Measurements from ENCODE around the gene PHYHD1. TPM values are rescaled to one million over a fixed set of nuclear protein-coding genes. Genes with fewer than 3 reads are reported as not detected.

Gene PHYHD1
- total RNA-seq (2014; rRNA removed; shearing (Covaris generic)): not detected in 2 replicates

DNA sequence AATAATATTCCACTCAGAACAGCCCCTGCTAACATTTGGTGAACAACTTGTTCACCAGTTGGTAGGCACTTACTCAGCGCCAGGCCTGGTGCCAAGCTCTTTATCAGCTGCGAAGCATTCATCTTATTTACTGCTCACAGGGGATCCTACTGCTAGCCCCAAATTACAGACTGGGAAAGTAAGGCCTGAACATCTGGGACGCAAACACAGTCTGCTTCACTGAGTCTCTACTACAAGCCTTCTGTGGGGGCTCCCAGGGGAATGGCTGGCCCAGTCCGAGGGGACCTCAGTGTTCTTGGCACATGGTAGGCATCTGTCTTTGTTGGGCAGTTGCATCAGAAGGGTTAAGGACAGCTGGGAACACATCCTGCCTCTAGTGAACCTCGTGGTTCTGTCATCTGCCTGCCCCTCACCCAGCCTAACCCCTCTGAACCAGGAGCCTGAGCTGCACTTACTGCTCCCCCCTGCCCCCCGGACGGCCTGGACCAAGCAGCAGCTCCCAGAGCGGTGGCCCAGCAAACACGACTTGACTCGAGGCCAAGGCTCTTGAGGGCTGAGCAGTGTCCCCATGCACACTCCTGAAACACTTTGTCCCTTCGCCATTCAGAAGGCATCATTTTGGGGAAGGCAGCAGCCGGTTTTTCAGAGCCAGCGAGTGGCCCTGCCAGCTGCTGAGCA lies at the start of gene PHYHD1:
Gene PHYHD1 (plus strand): TSS at position 602 of the 678 bp plus-strand sequence. CDS start 1,342 bp downstream, outside the sequence.
- no peak for DNase-seq (ENCODE audit: low spot score)

DNA sequence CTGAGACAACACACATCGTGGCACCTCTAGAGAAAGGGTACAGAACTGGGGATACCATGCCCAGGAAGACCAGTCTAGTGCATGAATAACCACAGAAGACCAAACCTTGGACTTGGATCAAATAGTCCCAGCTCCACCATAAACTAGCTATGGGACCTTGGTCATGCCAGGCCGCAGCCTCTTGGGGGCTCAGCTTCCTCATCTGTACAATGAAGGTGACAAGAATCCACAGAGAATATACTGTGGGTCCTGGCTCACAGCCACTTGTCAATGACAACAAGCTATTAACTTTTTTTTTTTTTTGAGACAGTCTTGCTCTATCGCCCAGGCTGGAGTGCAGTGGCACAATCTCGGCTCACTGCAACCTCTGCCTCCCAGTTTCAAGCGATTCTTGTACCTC lies 42.9 kb upstream of the PHYHD1 start:
- DNase-seq (ENCODE audit: low spot score): peak; percentile 13

DNA sequence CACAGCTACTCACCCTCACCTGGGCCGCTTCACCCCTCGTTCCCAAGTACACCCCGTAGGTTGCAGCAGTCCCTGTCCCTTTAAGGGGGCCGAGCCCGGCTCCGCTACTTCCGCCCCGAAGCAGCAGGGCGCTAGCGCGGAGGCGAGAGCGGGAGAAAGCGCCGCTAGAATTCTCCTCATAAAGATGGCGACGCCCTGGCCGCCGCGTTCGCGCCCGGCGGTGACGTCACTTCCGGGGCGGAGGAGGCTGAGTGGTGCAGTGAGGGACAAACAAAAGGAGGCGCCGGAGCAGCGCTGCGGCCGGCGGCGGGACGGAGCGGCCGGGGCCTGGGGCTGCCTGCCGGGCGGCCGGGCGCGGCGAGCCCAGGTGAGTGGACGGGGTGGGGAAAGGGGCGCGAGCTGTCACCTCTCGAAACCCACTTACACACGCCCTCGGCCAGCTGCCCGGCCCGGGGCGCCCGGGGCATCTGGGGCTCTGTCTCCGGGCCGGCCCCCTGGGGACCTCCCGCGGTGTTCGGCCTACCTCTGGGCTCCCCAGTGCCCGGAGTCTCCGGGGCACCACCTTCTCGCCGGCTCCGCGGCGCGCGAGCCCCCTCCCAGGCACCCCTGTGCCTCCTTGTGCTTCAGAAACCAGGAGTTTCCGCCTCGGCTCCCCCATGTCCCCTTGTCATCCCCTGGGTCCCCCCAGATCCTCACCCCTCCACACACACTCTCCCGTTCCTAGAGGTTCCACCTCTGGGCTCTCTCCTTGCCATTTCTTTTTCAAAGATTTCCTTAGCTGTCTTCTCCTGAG lies 38.7 kb upstream of the PHYHD1 start, which contains the start of the genes KYAT1 and LRRC8A:
Gene KYAT1 (minus strand): TSS at position 67 of the 793 bp plus-strand sequence. CDS start 36,545 bp downstream, outside the sequence.
Gene LRRC8A (plus strand): TSS at position 250 of the 793 bp plus-strand sequence. CDS start 25,032 bp downstream, outside the sequence.
- DNase-seq (ENCODE audit: low spot score): peak; percentile 96

DNA sequence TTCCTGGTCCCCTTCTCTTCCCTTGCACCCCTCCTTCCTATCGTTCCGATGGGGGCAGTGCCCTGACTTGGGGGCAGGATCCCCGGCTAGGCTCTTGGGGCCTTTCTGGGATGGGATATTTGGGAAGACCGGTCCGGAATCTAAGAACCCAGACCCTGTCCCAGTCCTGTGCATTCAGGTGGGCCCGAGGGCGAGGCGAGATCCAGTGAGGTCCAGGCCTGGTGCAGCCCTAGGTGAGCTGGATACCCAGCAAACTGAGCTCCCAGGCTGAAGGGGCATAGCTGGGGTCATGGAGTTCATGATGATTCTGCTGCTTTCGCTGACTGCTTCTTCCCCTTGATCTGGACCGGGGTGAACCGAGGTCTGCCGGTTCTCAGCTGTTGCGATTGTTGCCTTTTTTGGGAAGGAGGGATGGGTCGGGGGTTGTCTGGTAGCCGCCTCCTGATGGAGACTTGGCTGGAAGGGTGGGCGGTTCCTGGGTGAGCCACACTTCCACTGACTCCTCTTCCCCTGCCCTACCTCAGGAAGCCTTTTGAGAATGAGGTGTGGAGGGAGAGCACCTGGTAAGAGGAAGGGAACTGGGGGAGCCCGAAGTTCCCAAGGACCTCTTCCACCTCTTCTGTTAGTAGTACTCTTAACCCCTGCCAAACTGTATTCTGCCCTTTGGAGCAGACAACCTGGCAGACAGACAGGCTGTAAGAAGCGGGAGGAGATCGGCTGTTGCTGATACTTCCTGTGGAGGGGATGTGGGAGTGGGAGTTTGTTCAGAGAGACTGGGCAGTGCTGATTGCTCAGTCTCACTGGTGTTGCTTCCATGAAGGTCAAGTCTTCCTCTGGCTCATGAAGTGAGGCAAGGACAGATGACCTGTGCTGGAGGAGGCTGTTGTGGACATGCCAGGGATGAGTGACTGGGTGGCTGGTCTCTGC lies 37.8 kb upstream of the PHYHD1 start:
- DNase-seq (ENCODE audit: low spot score): no peak

DNA sequence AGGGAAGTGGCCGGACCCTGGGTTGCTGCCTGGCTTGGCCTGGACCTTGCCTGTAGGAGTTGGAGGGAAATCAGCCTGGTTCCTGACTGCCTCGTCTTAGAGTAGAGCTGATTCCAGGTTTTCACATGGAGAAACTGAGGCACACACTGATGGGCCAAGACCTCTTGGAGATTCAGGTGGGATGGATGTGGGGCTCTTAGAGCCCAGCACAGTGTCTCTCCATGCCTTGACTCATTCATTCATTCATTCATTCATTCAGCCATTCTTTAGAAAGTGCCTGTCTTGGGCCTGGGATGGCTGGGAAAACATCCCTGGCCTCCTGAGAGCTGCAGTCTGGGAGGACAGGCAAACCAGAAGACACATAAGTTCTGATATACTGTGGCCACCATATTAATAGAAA lies 36.6 kb upstream of the PHYHD1 start:
- DNase-seq (ENCODE audit: low spot score): no peak

DNA sequence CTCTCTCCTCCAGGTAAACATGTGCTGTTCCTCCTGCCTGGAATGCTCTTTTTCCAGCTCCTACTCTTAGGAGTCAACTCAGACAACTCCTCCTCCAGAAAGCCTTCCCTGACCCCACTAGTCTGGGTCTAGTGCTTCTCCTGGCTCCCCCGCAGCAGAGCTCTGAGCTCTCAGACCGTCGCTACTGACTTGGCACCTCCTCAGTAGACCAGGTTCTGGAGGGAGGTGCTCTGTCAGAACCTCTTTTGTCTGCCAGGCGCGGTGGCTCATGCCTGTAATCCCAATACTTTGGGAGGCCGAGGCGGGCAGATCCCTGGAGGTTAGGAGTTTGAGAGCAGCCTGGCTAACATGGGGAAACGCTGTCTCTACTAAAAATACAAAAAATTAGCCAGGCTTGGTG lies 35.4 kb upstream of the PHYHD1 start:
- no peak for DNase-seq (ENCODE audit: low spot score)

DNA sequence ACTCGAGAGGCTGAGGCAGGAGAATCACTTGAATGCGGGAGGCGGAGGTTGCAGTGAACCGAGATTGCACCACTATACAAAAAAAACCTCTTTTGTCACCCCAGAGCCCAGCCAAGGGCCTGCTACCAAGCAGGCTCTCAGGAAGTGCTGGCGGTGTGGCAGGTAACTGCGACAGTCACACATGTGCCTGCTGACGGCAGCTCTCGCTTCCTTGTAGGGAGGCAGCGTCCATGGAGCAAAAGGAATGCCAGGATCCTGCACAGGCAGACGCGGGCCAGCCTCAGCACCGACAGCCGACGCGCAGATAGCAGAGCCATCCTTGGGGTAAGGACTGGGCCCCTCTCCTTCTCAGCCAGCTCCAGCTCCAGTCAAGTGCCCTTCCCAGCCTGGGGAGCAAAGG lies 35.0 kb upstream of the PHYHD1 start:
- no peak for DNase-seq (ENCODE audit: low spot score)

DNA sequence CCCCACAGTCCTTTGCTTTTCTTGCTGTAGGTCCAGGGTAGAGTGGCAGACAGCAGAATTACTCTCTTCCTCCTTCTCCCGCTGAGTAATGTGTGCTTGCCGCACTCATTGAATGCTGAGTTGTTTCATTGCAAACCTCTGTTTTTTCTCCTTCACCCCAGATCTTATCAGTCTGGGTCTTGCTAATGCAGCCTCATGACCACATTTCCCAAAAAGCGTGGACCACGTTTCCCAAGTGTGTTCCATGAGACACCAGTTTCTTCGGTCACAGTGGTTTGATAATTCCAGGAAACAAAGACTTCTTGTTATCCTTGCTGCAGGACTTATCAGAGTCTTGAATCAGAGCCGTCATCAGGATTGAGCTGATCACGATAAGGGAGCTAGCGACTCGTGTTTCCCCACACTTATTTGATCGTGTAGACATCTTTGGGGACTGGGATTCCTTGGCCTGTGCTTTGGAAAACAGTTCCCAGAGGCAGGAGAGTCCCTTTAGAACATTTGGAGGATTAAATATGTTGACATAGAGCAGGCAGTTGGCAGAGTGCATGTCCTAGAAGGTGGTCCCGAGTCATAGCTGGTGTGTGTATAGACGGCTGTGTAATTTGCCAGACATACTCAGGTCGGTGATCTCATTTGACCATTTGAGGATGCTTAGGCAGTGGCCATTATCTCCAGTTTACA lies 34.4 kb upstream of the PHYHD1 start:
- no peak for DNase-seq (ENCODE audit: low spot score)

DNA sequence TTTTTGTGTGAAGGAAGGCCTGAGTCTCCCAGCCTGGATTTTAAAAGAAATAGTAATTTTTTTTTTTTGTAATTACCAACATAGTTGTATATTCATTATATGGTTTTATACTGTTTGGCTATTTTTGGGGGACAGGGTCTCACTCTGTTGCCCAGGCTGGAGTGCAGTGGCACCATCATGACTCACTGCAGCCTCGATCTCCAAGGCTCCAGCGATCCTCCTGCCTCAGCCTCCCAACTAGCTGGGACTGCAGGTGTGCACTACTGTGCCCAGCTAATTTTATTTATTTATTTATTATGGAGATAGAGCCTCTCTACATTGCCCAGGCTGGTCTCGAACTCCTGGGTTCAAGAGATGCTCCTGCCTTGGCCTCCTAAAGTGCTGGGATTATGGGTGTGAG lies 33.7 kb upstream of the PHYHD1 start:
- DNase-seq (ENCODE audit: low spot score): no peak

DNA sequence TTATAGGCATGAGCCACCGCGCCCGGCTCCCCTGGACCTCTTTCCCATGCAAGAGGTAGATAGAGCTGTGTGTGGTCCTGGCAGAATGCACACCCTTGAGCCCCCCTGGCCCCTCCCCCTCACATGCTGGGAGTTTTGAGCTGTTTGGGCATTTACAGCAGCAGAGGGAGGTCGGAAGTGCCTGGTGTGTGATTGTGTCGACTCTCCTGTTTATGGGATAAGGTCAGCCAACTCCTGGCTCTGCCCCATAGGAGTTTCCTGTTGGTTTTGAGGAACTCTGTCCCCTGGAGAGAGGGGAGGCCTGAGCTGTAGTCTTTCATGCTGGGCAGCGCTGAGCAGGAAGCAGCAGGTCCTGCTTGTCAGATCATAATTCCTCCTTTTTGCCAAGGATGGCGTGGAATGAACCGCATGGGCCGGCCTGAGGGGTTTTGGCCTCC lies 32.9 kb upstream of the PHYHD1 start:
- no peak for DNase-seq (ENCODE audit: low spot score)

DNA sequence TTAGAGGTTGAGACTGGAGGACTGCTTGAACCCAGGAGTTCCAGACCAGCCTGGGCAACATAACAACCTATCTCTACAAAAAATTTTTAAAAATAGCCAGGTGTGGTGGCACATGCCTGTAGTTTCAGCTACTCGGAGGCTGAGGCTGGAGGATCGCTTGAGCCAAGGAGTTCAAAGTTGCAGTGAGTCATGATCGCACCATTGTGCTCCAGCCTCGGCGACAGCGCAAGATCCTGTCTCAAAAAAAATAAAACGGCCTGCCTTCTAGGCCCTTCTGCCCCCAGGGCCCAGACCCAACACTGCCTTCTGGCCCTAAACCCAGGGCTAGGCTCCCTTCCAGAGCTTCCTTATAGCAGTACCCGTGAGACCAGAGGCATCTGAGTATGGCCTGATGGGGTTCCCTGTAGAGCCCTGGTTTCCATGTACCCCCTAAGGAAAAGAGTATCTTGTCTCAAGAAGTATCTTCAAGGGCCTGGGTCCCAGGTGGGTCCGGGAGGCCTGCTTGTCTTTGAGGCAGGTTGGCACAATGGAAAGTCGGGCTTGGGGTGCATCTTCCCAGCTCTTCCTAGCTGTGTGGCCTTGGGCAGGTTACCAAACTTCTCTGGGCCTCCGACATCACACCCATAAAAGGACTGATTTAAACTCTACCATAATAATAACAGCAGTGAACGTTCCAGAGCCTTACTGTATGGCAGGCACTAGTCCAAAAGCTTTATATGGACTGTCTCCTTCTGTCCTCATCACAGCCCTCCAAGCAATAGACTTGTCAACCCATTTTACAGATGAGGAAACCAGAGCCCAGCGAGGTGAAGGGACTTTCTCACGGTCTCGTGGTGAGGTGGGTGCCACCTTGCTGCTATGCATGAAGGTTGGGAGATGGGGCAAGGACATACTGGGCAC lies 29.2 kb upstream of the PHYHD1 start:
- no peak for DNase-seq (ENCODE audit: low spot score)

DNA sequence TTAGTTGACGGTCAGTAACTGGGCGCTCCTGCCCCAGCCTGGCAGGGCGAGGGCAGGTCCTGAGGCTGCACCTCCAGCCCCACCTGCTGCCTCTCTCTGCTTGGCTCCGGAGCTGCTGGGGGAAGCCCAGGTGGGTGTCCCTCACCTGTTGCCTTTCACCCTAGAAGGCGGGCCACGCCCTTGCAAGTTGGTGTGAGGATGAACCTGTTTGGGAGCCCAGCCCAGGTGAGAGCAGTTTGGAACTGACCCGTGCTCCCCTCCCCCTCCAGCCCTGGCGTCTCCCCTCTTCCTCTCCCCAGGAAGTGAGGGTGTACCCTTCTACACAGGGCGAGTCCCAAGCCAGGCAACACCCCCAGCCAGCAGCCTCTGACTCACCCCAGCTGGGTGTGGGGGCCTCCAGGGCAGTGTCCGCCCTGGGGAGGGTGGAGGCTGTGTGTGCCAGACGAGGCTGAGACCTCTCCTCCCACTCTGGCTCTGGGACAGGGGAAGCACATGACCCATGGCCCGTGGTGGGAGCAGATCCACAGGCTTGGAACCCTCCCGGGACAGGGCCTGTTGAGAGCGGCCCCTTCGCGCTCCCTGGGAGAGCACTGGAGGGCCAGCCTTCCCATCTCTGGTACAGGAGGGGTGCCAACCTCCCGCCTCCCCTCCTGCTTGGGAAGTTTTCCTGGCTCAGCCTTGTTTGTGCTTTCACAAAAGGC lies 28.4 kb upstream of the PHYHD1 start:
- DNase-seq (ENCODE audit: low spot score): peak; percentile 52

DNA sequence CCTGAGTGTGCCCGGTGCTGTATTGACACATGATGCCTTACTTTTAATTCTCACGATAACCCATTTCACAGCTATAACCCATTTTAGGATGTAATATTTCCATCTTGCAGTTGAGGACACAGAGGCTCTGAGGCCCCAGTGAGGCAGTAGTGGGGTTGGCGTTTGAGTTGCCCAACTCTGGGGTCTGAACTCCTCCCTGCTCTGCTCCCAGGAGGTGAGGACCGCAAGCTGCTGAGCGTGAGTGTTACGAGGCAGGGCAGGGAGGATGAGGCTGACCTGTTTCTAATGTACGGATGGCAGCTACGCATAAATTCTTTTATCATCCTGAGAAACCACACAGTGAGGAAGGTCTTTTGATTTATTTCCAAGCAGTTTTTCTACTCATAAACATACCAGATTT lies 27.4 kb upstream of the PHYHD1 start:
- DNase-seq (ENCODE audit: low spot score): no peak

DNA sequence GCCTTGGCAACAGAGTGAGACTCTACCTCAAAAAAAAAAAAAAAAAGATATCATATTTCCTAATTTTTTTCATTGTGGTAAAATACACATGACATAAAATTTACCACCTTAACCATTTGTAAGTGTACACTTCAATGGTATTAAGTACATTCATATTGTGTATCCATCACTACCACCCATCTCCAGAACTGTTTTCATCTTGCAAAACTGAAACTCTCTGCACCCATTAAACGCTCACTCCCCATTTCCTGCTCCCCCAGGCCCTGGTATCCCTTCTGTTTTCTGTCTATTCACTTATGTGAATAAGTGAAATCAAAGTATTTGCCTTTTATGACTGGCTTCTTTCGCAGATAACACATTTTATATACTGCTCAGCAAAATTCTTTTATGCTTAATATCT lies 26.0 kb upstream of the PHYHD1 start:
- no peak for DNase-seq (ENCODE audit: low spot score)

DNA sequence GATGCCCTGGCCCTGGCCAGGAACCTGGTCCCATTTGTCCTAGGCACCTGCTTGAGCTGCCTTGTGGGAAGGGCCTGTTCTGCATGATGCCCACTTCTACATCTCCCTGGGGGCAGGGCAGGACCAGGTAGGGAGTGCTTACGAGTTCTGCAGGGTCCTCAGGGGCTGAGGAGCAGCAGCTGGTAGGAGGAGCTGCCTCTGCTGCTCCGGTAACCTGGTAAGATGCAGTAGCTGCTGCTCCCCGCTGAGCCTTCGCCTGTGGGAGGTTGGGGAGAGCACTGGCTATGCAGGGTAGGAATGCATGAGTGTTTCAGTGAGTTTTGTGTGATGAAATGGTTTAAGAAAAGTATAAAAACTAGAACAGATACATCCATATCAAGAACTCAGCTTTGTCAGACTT lies 25.2 kb upstream of the PHYHD1 start:
- no peak for DNase-seq (ENCODE audit: low spot score)

DNA sequence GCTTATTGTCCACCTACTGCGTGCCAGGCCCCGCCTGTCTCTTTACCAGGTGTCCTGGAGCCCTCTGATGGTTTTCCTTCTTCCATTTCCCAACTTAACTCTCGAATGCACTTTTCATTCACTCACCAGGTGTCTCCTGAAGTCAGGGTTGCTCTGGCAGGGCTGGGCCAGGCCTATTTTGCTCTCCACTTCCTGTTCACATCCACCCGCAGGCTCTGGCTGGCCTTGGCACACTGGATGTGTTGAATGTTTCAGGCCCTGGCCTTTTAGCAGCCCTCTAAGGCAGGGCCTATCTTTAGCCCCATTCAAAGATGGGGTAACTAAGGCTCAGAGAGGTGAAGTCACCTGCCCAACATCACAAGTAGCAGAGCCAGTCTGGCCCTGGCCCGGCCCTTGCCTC lies 22.4 kb upstream of the PHYHD1 start:
- no peak for DNase-seq (ENCODE audit: low spot score)

DNA sequence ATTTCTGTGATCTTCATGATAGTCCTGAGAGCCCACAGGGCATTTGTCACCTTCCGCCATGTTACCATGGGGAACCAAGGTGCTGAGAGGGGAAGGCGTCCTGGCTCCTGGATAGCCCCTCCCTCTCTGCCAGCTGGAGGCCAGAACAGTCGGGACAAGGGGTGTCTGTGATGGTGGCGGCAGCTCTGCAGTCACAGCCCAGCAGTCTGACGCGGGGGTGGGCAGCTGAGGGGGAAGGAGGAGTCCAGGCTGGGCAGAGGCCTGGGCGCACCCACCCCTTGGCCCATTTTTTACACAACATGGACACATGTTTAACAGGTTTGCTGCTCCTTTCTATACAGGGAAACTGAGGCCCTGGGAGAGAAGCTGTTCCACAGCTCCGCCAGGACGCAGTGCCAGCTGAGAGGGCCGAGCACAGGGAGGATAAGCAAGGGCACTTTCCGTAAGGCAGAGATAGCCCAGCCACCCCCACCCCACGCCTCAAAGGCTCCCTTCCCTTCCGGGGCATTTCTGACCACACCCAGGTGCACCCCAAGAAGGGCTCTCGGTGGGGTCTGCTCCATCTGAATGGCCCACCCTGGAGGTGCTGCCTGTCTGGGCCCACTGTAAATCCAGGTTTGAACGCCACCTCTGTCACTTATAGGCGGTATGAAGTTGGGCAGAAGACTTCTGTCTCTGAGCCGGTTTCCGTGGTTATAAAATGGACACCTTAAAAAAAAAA lies 21.8 kb upstream of the PHYHD1 start:
- no peak for DNase-seq (ENCODE audit: low spot score)

DNA sequence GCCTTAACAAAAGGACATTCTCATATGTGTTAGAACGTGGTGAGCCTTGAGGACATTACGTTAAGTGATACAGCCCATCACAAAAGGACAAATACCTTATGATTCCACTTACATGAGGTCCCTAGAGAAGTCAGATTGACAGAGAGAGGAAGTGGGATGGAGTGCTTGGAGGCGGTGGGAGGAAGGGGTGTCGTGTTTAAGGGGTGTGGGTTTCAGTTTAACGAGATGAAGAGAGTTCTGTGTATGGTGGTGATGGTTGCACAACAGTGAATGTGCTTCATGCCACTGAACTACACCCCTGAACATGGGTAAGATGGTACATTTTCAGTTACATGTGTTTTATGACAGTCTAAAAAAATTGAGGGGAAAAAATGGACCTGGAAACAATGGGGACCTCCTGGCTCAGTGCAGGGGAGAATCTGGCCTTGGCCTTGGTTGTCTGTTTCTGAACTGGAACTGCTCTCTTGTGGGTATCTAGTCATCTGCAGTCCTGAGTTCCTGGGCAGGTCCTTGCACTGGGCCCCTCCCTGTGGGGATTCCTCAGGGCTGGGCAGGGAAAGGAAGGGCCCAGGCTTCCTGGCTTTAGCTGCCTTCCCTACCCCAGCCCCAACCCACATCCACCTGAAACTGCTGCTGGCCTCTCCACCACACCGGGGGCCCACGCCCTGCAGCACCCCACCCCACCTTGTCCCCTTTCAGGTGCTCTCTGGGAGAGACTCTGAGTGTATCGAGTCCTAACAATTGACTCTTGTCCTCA lies 21.0 kb upstream of the PHYHD1 start:
- DNase-seq (ENCODE audit: low spot score): peak; percentile 44

Measured in HT-29 (cell line).